HG03460 (cell line): ENCODE data around the gene RPN2.

Source experiments
- ATAC-seq: cut with Tn5 transposase; IDR thresholded peaks from one replicate; pipeline ENCODE4 v1.9.1; 2021; ENCODE audit not compliant: unreplicated experiment

Gene RPN2

DNA sequence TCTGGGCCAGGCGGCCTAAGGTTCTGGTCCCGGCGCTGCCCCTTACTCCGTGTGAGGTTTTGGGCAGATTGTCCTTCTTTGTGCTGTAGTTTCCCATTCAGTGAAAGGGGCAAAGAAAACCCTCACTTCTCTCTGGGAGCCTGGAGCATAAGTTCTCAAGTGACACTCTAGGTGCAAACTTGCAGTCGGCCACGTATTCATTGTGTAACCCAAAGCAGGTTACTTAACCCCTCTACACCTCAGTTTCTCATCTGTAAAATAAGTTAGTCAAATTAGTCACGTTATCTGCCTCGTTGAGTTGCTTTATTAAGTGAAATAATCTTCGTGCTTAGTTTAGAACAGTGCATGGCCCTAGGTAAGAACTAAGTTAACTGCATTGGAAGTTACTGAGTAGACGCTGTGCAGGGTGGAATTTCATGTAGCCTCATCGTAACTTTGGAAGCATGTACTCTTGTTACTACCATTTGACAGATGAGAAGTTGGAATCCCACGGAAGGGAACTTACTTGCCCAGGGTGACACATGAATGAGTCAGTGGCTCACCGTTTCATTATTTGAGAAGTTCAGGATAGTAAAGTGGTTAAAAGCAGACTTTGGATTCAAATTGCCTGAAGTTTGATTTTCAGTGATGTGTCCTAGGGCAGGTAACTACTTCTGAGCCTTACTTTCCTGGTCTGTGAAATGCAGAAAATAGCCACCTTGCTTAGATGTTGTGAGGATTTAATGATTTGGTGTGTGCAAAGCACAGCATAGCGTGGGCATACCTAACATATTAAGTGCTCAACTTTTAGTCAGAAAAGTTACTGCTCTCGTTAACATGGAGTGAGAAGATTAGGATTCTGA is 774 bp downstream of the RPN2 start:
- ATAC-seq: no peak

DNA sequence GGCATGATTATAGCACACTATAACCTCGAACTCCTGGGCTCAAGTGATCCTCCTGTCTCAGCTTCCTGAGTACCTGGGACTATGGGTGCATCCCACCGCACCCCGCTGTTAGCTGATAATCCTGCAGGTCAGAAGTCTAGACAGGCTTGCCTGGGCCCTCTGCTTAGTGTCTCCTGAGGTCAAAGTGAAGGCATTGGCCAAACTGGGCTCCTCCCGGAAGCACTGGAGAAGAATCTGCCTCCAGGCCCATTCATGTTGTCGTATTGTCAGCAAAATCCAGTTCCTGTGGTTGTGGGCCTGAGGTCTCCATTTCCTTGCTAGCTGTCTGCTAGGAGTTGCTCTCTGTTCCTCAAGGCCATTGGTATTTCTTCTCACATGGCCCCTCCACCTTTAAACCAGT is 6.6 kb downstream of the RPN2 start:
- ATAC-seq: no peak

DNA sequence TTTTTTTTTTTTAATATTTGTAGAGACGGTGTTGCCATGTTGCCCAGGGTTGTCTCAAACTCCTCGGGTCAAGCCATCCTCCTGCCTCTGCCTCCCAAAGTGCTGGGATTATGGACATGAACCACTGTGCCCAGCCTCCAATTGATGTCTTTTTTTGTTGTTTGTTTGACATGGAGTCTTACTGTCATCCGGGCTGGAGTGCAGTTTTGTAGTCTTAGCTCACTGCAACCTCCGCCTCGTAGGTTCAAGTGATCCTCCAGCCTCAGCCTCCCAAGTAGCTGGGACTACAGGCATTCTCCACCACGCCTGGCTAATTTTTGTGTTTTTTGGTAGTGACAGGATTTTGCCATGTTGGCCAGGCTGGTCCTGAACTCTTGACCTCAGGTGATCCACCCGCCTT is 9.7 kb downstream of the RPN2 start:
- ATAC-seq: no peak

DNA sequence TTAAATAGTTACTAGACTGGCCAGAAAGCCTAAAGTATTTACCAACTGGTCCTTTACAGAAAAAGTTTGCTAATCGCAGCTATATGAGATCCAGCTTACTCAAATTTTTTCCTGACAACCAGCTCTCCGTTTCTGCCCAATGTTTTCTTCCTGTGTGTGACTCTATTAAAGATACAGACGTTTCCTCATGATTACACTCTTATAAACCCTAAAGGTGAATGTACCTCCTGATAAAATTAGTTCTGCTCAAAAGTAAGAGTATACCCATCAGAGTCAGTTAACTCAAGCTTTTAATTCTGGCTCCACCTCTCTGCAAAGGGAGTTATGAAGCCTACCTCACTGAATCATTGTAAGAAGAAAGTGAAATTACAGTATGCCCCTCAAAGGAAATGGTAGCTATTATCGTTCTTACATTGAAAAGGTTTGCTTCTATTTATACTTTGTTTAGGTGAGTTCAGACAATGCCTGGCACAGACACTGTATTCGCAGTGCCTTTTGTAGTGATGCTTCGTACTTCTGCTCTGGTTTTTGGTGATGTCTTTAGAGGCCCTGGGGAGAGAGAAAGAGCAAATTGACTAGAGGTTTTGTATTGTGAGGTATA is 10.4 kb downstream of the RPN2 start:
- no peak for ATAC-seq

DNA sequence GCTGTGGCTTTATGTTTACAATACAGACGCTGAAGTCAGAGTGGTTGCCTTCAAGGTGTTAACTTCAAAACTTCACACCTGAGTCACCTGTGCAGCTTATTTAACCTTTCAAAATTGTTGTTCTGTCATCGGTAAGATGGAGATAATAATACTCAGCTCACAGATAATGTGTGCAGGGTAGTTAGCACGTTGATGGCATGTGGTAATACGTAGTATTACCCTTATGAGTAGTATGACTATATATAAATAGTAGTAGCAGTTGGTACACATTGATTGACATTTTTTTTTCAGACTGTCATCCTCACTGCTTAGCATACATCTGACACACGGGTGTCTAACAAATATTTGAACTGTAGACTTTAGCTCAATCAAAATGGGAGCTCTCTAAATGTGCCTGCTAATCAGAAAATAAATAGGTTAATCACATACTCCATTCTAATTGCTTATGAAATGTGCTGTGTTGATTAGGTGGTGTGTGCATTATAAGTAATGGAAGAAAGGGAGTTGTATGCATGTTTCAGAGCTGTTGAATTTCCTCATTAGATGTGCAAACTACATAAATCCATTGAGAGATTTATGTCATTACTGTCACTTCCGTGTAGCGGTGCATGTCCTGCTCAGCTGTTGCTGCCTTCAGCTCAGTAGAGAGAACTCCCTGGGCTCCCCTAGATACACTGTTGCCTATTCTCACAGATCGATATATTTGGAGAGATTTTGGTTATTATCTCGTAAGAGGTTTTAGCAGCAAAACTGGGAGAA is 11.4 kb downstream of the RPN2 start:
- no peak for ATAC-seq

DNA sequence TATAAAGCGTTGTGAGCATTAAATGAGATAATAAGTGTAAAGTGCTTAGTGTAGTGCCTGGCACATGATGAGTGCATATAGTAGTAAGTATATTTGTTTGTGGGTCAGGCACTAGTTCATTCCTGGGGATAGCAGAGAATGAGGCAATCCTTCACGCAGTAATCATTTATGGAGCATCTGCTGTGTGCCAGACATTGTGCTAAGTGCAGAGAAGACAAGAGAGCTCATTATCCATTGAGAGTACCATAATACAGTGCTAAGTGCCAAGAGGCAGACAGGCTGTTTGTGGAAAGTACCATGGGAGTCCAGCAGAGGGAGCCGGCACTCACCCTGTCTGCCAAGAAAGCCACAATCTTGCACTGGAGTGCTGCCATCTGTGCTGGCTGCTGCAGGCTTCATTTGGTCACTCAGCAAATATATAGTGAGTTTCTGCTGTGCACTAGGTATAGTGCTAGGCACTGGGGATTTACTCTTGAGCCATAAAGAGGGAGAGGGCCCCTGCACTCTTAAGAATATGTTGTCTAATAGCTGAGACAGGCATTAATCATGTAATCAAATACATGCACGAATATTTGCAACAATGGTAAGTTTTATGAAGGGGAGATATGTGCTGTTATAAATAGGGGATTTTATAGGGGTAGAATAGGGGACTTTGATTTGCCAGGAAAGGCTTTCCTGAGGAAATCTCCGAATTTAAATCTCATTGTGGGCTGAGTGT is 13.2 kb downstream of the RPN2 start:
- ATAC-seq: no peak

DNA sequence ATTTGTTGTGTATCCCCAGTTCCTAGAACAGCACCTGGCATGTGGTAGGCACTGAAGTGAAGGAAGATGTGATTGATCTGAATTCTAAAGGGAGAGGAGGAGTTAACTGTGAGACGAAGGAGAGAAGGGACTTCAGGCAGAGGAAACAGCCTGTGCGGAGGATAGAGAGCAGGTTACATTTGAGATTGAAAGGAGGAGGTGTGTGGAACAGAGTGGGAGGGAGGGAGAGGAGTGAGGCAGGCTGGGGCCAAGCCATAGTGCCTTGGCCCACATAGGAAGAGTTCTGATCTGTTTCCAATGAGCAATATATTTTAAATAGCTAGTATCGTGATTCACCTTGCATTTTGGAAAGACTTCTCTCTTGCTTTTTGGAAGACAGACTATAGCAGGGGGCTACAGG is 14.1 kb downstream of the RPN2 start:
- no peak for ATAC-seq

DNA sequence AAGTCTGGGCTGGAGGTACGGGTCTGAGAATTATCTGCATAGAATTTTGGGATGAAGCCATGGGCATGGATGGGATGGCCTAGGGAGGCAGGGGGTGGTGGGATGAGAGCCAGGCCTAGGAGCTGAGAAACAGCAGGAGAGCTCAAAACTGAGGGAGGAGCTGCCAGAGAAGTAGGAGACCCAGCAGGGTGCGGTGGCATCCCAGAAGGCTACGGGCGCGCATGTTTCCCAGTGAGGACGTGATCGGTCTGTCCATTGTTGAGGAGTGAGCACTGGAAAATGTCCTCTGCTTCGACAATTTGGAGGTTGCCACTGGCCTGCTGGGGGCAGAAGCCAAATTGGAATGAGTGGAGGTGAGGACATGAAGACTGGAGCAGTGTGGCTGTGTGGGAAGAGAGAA is 14.7 kb downstream of the RPN2 start:
- no peak for ATAC-seq

DNA sequence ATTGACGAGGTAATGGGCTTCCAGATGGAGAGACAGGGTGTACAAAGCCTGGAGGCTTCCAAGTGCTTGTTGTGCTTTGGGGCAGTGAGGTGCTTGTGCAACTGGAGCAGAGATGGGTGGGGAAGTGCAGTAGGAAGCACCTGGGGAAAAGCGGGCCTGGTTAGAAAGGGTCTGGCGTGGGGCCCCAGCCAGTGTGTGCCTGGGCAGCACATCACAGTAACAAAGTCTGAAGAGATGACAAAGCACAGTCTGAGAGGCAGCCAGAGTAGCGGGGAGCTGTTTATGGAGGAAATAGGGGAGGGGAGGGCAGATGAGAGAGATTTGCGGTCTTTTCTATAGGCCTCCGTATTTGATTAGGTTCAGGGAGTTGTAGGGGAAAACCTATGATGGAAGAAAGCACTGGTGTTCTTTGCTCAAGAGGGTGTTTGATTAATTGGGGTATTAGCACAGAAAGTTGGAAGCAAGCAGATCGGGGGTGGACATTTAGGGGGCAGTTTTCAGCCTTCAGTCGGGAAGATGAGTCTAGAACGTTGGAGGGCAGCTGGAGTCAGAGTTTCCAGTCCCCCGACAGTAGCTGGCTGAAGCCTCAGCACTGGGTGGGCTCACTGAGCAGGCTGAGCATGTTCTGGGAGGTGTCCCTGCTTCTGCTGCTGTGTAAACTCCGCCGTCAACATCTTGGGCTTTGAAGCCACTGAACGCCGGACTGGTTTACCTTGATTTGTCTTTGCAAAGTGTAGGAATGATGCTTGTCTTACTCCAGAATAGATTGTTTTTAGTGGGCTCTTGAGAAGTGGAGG is 15.7 kb downstream of the RPN2 start:
- ATAC-seq: no peak

DNA sequence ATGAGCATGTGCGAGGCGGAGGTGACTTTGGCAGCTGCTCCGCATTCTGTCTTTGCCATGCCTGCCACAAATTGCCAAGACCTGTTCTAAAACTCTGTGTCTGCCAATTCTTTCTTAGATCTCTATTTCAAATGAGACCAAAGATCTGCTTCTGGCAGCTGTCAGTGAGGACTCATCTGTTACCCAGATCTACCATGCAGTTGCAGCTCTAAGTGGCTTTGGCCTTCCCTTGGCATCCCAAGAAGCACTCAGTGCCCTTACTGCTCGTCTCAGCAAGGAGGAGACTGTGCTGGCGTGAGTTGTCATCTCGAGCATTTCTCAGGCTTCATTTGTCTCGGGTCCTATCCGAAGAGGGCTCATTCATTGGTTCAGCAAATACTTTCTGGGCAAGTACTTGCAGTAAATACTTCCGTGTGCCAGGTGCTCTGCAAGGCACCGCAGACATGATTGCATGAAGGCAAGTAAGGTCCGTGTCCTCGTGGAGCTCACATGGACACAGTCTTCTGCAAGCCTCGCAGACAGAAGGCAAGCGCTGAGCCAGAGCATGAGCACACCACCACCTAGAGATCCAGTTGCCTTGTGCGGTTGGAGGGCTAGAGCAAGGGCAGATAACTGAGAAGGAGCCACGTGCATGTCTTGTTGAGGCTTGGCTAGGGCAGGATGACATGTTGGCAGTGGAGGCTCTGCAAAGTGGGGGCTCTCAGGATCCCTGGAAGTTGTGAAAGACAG is 20.0 kb downstream of the RPN2 start:
- ATAC-seq: no peak

DNA sequence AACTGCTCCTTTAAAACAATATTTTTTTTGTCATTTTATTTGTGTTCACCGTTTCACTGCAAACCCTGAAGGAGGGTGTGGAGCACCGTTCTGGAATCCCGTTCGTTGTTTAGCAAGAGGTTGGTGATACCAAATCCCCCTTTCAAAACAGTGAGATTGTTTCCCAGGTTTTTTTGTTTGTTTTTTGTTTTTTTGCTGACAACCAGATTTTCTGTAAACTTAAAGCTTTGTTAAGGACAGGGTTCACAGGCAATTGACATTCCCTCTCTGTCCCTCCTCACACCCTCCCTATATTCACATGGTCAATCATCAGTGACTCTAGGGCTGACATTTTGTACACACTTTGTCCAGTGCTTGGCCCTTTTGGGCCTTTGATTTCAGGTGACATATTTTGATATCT is 21.2 kb downstream of the RPN2 start:
- no peak for ATAC-seq

DNA sequence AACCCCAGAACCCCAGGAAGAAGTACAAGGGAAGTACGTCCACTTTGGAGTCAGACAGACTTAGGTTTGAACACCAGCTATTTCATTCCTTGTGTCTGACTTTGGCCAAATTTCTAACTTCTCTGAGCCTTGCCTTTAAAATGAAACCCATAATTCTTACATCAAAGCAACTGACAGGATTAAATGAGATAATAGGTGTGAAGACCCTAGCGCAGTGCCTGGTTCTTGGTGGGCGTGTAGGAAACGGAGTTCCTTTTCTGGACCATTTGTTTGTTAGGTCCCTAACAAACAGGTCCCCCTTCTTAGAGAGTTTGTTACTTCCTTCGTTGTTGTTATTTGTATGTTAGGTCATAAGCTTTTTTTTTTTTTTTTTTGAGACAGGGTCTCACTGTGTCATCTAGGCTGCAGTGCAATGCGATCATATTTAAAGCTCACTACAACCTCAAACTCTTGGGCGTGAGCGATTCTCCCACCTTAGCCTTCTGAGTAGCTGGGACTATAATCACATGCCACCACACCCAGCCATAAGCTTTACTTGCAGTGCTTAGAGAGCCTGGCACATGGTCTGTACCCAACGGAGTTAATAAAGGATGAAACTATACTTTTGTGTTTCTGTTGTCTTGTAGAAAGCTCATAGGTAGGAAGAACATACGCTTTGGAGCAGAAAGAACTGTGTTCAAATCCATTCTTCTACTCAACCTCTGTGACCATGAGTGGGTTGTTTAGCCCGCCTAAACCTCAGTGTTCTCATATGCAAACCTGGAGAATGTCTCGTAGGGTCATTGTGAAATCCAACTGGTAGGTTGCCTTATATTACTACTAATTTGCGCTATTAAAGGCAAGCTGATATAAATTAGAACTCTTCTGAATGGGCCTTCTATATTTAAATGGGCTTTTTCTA is 22.0 kb downstream of the RPN2 start:
- ATAC-seq: no peak

DNA sequence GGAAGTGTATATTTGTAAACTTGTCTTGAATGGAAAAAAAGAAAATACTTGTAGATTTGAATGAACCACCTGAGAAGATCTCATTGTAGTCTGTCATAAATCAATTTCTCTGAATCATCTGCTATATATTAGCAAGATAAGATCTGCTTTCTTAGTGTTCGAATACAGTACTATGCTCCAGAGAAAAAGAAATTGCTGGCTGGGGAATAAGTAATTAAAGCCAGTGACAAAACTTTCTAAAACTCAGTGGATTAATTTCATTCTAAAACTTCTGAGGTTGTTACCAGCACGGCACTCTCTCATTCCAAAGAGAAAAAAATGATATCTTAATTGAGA is 22.7 kb downstream of the RPN2 start:
- ATAC-seq: no peak

DNA sequence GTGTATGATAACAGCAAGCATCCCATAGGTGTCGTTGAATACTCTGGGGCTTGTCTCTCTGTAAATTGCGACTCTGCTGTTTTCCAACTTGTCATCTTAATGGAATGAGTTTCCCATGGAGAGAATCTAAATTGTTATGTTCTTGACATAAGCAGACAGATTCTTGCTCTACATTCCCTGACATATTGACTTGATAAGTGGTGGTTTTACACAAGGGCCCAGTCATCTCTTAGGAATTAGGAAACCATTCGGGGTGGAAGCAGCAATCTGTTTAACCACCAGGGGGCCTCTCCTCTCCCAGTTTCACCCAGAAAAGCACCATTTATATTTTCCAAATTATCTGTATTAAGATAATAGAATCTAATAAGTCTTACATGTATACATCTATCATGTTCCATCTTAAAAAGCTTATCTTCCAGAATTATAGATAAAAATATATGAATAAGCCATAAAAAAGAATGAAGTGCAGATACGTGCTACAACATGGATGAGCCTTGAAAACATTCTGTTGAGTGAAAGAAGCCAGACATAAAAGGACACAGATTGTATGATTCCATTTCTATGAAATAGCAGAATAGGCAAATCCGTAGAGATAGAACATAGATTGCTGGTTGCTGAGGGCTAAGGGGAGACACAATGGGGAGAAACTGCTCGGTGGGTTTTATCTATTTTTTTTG is 23.3 kb downstream of the RPN2 start:
- ATAC-seq: no peak

DNA sequence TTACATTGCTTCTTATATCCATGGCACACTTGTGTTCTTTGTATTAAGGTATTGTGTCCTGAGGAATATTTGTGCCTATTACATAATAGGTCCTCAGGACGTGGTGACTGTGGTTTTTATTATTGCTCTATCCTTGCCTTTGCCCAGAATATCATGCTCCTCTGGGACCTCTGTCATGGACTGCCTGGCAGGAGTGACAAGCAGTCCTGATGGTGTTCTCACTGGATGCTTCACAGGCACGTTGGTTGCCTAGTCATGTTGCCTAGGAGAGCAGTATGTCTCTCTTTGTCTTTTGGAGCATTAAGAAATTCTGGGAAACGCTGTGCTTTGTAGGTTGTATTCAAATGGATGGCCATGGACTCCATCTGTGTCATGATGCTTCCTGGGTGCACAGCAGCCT is 24.9 kb downstream of the RPN2 start:
- no peak for ATAC-seq

DNA sequence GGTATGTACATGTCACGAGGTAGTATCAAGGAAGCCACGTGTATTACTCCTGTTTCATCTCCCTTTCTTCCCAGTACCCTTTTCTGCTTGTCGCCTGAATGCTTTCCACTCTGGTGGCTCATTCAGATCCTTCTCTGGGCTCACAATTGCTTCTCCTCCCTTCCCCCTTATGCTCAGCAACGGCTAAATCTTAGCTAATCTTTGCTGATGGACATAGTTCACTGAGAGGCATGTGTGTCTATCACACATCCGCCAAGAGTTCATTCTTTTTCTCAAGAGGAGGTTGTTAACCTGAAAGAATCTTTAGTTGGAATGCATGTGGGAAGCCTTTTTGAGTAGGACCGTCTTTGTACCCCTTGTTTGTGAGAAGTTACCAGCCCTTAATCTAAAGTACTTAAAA is 26.0 kb downstream of the RPN2 start:
- no peak for ATAC-seq

DNA sequence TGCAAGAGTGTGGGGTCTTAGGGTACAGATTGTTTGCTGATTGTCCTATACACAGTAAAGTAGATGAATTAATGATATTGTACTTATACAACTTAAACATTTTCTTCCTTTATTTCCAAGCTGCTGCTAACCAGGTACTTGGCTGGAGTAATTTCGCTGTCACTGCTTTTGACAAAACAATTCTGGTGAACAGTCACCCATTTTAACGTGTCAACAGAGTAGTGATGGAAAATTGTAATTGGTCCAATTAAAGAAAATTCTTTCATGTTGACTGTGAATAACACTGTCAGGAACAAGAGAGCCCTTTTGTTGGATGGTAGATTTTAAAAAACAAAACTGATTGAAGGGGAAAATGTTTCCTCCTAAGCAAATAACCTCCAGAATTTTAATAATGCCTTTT is 26.7 kb downstream of the RPN2 start:
- no peak for ATAC-seq

DNA sequence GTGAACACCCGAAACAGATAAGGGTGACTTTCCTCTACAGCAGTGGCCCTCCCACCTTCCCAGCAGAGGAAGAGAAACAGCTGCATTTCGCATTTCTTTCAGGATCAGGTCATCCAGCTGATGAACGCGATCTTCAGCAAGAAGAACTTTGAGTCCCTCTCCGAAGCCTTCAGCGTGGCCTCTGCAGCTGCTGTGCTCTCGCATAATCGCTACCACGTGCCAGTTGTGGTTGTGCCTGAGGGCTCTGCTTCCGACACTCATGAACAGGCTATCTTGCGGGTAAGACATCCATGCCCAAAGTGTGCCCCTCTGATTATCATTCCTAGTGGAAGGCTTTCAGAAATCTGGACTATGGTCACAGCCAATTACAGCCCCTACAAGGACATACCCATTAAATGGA is 28.0 kb downstream of the RPN2 start:
- ATAC-seq: no peak

DNA sequence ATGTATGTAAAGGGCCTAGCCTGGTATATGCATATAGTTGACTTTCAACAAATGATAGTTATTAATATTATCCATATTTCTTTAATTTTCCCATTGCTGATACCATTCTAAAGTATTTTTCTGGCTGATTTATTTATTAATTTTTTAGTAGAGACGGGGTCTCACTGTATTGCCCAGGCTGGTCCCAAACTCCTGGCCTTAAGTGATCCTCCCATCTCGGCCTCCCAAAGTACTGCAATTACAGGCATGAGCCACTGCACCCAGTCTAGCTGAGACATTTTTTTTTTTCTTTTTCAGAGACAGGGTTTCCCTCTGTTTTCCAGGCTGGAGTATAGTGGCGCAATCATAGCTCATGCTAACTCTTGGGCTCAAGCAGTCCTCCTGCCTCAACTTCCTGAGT is 30.1 kb downstream of the RPN2 start:
- ATAC-seq: no peak
